22Rv1 (cell line): Measurements from ENCODE around the gene IGSF21.

Experiments
- H3K27ac ChIP-seq: fragments of 450-650 bp; 2 replicates; pipeline ENCODE4 v1.5.1; 2017
- CTCF ChIP-seq: fragments of 450-650 bp; IDR thresholded peaks from 2 replicates; pipeline ENCODE4 v1.5.1; 2017; ENCODE audit warnings: mild to moderate bottlenecking
- ZFX ChIP-seq: fragments of 450-650 bp; IDR thresholded peaks from 2 replicates; pipeline ENCODE4 v1.6.1; 2017; ENCODE audit warnings: antibody characterized with exemption, borderline replicate concordance

Gene IGSF21

DNA sequence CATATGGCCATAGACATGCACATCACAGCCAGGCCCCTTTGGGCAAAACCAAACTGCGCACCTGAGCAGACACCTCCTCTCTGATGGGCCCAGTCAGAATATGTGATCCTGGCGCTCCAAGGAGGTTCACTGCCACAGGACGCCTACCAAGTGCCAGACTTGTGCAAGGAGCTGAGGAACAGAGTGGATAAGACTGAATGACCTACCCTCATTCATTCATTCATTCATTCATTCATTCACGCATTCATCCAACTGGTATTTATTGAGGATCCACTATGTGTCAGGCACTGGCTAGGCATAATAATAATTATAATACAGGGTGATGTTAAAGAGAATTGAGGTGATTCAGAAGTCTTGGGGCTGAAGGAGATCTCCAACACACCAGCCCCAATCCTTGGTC lies 2.4 kb upstream of the IGSF21 start:
- TF ChIP-seq CTCF (no peak), ZFX (no peak)
- H3K27ac ChIP-seq, result no peak overlapping the region

- no peak overlapping the region for H3K27ac ChIP-seq
- TF ChIP-seq CTCF (no peak), ZFX (no peak)
These were observed 880 bp downstream of the IGSF21 start for GRCh38 chr1:18108299-18109057.

DNA sequence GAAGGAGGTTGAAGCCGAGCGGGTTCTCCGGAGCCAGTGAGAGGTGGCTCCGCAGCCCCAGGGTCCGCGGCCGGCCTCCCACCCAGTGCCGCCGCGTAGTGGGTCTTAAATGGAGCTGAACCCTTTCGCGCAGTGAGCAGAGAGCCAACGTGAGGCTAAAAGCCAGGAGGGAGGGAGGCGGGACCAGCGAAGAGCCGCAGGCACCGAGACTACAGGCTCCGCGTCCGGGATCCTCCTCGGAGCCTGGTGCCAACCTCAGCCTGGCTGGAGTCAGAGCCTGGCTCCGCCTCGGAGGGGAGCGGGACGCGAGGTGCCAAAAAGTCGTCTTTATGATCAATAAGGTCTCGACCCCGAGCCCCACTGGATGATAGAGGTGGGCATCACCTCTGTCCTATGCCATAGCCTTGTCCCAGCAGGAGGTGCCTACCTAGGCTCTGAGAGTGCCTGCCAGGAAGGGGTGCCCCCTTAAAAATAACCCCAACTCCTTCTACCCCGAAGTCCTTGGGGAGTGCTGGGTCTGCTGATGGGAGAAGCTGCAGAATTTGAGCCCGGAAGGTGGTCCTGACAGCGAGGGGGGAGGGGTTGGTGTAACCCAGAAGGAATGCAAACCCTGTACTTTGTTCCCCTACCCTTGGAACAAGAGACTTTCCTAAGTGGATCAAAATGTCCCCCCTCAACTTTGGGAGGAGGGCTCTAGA lies 1.6 kb downstream of the IGSF21 start:
- TF ChIP-seq CTCF (no peak), ZFX (no peak)
- no peak overlapping the region for H3K27ac ChIP-seq

DNA sequence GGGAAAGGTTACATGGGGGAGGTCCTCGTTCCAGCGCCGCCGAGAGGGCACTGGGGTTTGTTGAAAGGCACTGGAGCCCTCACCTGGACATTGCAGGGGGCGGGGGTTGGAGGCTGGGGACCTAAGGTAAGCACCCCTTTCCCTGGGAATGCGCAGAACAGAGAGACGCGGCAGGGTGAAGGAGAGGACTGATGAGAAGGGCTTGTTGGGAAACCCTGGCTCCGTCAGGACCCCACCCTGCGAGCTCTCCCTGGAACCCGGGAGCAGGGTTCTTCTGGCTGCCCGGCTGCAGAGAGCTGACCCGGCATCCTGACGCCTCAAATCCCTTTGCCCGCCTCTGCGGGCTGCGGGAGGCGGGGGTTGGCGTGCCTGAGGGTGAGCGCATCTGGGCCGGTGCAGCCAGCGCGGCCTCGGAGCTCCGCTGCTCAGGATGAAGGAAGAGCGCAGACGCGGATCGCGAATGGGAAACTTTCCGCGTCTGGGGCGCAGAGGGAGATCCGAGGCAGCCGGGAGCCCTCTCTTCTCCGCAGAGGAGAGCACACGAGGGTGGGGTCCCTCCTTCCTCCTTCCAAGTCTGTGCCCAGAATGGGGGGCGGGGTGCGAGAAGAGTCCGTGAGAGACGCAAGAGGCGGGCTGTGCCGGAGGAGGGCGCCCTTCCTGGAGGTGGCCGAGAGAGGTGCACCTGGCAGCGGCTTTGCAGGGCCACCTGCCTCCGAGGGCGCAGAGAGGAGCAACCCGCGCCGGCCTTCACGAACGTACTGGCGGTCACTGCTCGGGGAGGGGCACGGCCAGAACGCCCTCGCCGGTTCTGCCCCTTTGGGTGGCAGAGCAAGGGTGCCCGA lies 2.4 kb downstream of the IGSF21 start:
- peak; percentile 63 for TF ChIP-seq CTCF
- TF ChIP-seq ZFX, result no peak
- no peak overlapping the region for H3K27ac ChIP-seq

- TF ChIP-seq CTCF (peak; percentile 32), ZFX (no peak)
- H3K27ac ChIP-seq, result no peak overlapping the region
These were observed 3.0 kb downstream of the IGSF21 start for GRCh38 chr1:18110598-18110939.

DNA sequence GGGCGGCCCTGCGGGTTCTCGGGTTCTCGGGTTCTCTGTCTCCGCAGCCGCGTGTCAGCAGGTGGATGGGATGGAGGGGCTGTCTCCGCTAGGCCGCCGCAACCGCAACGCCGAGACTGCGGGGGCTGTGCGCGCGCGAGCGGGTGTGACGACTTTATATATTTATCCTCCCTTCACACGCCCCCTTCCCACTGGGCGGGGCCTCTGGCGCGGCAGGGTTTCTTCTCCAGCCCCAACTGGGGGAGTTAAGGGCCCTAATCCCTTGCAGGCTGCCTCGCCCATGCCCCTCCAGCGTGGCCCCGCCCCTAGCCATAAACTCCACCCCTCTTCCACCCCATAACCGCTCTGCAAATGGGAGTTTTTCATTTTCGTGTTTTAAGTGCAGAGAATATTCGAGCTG lies 3.4 kb downstream of the IGSF21 start:
- TF ChIP-seq ZFX (no peak), CTCF (no peak)
- no peak overlapping the region for H3K27ac ChIP-seq
